Gastrocnemius medialis (tissue), 4 donors: Measurements from ENCODE around the gene OTUD1. TPM values are rescaled to one million over a fixed set of nuclear protein-coding genes. Genes with fewer than 3 reads are reported as not detected.

ENCODE experiments used
- ATAC-seq, 2 donors: fragments of 150-250 bp; one replicate each; pipeline ENCODE4 v1.9.1; 2016
- DNase-seq, 2 donors: peaks; one replicate each; pipeline ENCODE4 v3.0.0-alpha.2; 2019
- H3K27ac ChIP-seq, 4 donors: fragments of 200-600 bp; sonication (generic); 1 replicate in 1 of 4; 2 replicates in 3 of 4; pipeline ENCODE4 v1.5.1; 2016 to 2018; ENCODE audit warnings: mild to moderate bottlenecking in 2 of 4, moderate library complexity in 1 of 4
- H3K27me3 ChIP-seq, 3 donors: fragments of 200-600 bp; sonication (generic) in 2 of 3; 1 replicate in 1 of 3; 2 replicates in 2 of 3; pipeline versions ENCODE4 v1.5.1 to v1.6.0; 2016 to 2019; ENCODE audit warnings: mild to moderate bottlenecking in 1 of 3, moderate library complexity in 1 of 3
- H3K36me3 ChIP-seq, 2 donors: fragments of 200-600 bp; sonication (generic) in 1 of 2; one replicate each; pipeline ENCODE4 v1.5.1; 2017 to 2018
- H3K4me1 ChIP-seq, 2 donors: fragments of 200-600 bp; sonication (generic) in 1 of 2; one replicate each; pipeline ENCODE4 v1.5.1; 2016 to 2017; ENCODE audit warnings: mild to moderate bottlenecking in 2 of 2
- H3K4me3 ChIP-seq, 4 donors: fragments of 200-600 bp; sonication (generic) in 3 of 4; 1 replicate in 1 of 4; 2 replicates in 3 of 4; pipeline ENCODE4 v1.5.1; 2016 to 2019; ENCODE audit warnings: mild to moderate bottlenecking in 2 of 4
- H3K9me3 ChIP-seq, 3 donors: fragments of 200-600 bp; sonication (generic) in 2 of 3; 1 replicate in 1 of 3; 2 replicates in 2 of 3; pipeline ENCODE4 v1.5.1; 2016 to 2019
- CTCF ChIP-seq, 5 experiments: fragments of 450-650 bp in 3 of 5; fragments of 200-600 bp in 2 of 5; sonication (generic) in 2 of 5; IDR thresholded peaks in 4 of 5; conservative IDR thresholded peaks in 1 of 5; 1 replicate in 4 of 5; 2 replicates in 1 of 5; pipeline ENCODE4 v1.5.1; 2016 to 2019; ENCODE audit warnings: antibody characterized with exemption in 5 of 5, mild to moderate bottlenecking in 3 of 5, moderate library complexity in 3 of 5
- POLR2A ChIP-seq, 2 donors: fragments of 450-650 bp; IDR thresholded peaks; one replicate each; pipeline ENCODE4 v1.6.1; 2017; ENCODE audit warnings: antibody characterized with exemption in 2 of 2, mild to moderate bottlenecking in 2 of 2, moderate library complexity in 2 of 2
- in situ Hi-C, 4 donors: fragments of 200-750 bp; cut with MboI; loops; one replicate each; pipeline versions ENCODE4 v1.15.0 to v1.8.0; 2017; ENCODE audit warnings: low sequenced_read_pairs in 4 of 4
- intact Hi-C: fragments of 100-400 bp; cut with DNase I; formaldehyde crosslinking; loops from one replicate; pipeline ENCODE4 v1.15.1; 2023; ENCODE audit warnings: low total_unique reads
- total RNA-seq, 4 donors: library from RNA; depleted of rRNA; stranded (reverse); fragments of >200 nt; gene quantifications; one replicate each; pipeline versions ENCODE4 v1.1.0 to v1.2.3, GENCODE V29; 2016

The OTUD1 gene
- total RNA-seq, 4 donors from 2014 or later, result 5.3 to 16.9 (median 7.7) TPM

GRCh38 chr10:23474626-23475025, 35.8 kb downstream of the OTUD1 start:
- H3K9me3 ChIP-seq, result no peaks in the 10 kb centered on the region
- H3K36me3 ChIP-seq, result no peaks in the 10 kb centered on the region
- peaks cover under 1 to 3% of the 10 kb centered on the region in 2 donors for H3K4me1 ChIP-seq
- no peaks in the 10 kb centered on the region for H3K27me3 ChIP-seq
- no peak overlapping the region for H3K27ac ChIP-seq
- intact Hi-C loops (no loop called here), in situ Hi-C loops (no loop called here)
- TF ChIP-seq POLR2A (IDR thresholded peaks at IDR 0.05) (no peak), CTCF (IDR thresholded peaks at IDR 0.05 in 4 of 5, conservative IDR thresholded peaks at IDR 0.05 in 1 of 5) (no peak)
- DNase-seq (no peak), ATAC-seq (no peak)
- no peak overlapping the region for H3K4me3 ChIP-seq

GRCh38 chr10:23478570-23478969, 39.7 kb downstream of the OTUD1 start:
- no peaks in the 10 kb centered on the region for H3K9me3 ChIP-seq
- no peak for ATAC-seq
- H3K27me3 ChIP-seq, result no peaks in the 10 kb centered on the region
- intact Hi-C loops (no loop called here), in situ Hi-C loops (no loop called here)
- TF ChIP-seq POLR2A (IDR thresholded peaks at IDR 0.05) (no peak), CTCF (IDR thresholded peaks at IDR 0.05 in 4 of 5, conservative IDR thresholded peaks at IDR 0.05 in 1 of 5) (no peak)
- H3K4me1 ChIP-seq, result no peaks in the 10 kb centered on the region
- H3K4me3 ChIP-seq, result no peak overlapping the region
- H3K27ac ChIP-seq, result no peak overlapping the region
- DNase-seq, result no peak
- no peaks in the 10 kb centered on the region for H3K36me3 ChIP-seq

- intact Hi-C loops (no loop called here), in situ Hi-C loops (no loop called here)
- ATAC-seq (no peak), DNase-seq (no peak)
- no peaks in the 10 kb centered on the region for H3K4me1 ChIP-seq
- no peaks in the 10 kb centered on the region for H3K36me3 ChIP-seq
- H3K27ac ChIP-seq, result no peak overlapping the region
- H3K4me3 ChIP-seq, result no peak overlapping the region
- no peaks in the 10 kb centered on the region for H3K9me3 ChIP-seq
- no peaks in the 10 kb centered on the region for H3K27me3 ChIP-seq
- TF ChIP-seq CTCF (IDR thresholded peaks at IDR 0.05 in 4 of 5, conservative IDR thresholded peaks at IDR 0.05 in 1 of 5) (no peak), POLR2A (IDR thresholded peaks at IDR 0.05) (no peak)
Observed at GRCh38 chr10:23479798-23480473, 41.1 kb downstream of the OTUD1 start.

- DNase-seq (no peak), ATAC-seq (no peak)
- in situ Hi-C loops, result no loop called here
- no peak overlapping the region for H3K4me3 ChIP-seq
- intact Hi-C loops, result no loop called here
- no peaks in the 10 kb centered on the region for H3K9me3 ChIP-seq
- no peak overlapping the region for H3K27ac ChIP-seq
- no peak for TF ChIP-seq CTCF (IDR thresholded peaks at IDR 0.05 in 4 of 5, conservative IDR thresholded peaks at IDR 0.05 in 1 of 5)
- TF ChIP-seq POLR2A (IDR thresholded peaks at IDR 0.05), result no peak
- H3K36me3 ChIP-seq, result no peaks in the 10 kb centered on the region
- no peaks in the 10 kb centered on the region for H3K4me1 ChIP-seq
- no peaks in the 10 kb centered on the region for H3K27me3 ChIP-seq
Observed at GRCh38 chr10:23481363-23481961, 42.6 kb downstream of the OTUD1 start.
